Measurements from ENCODE around the gene CAPZA1. TPM values are rescaled to one million over a fixed set of nuclear protein-coding genes. Genes with fewer than 3 reads are reported as not detected.

The CAPZA1 gene
- total RNA-seq, 2 donors from 2014 or later: 216 to 228 TPM

- Mint-ChIP-seq H3K4me1 (ENCODE audit: low read depth) (peaks cover 44% of the 10 kb centered on the region), H3K36me3 (ENCODE audit: insufficient read depth in 2 of 2) (peaks cover 12 to 24% of the 10 kb centered on the region in 2 donors), H3K27ac (peak within 1 kb of the TSS; percentile 97), H3K27me3 (ENCODE audit: low read depth) (no peaks in the 10 kb centered on the region), H3K9me3 (no peaks in the 10 kb centered on the region), H3K4me3 (peak within 1 kb of the TSS; percentile 97 to 98)
- DNase-seq: peak; percentile 68 to 72
- peak; percentile 76 to 78 for ATAC-seq (replicated peaks in 1 of 2)
Measured at GRCh38 chr1:112674440-112674985, 54.9 kb downstream of the CAPZA1 start, which contains the start of gene MOV10. Gene MOV10 (plus strand): TSS chr1:112674659. CDS start chr1:112674913, 254 bp downstream.

GRCh38 chr1:112674986-112675727 is 55.5 kb downstream of the CAPZA1 start:
- no peaks in the 10 kb centered on the region for H3K9me3 Mint-ChIP-seq
- DNase-seq: peak; percentile 68 to 75
- peak overlapping the region; percentile 97 for H3K27ac Mint-ChIP-seq
- H3K4me1 Mint-ChIP-seq (ENCODE audit: low read depth): peaks cover 44% of the 10 kb centered on the region
- peaks cover 12 to 17% of the 10 kb centered on the region in 2 donors for H3K36me3 Mint-ChIP-seq (ENCODE audit: insufficient read depth in 2 of 2)
- peak; percentile 61 to 69 for ATAC-seq (replicated peaks in 1 of 2)
- H3K27me3 Mint-ChIP-seq (ENCODE audit: low read depth): no peaks in the 10 kb centered on the region
- H3K4me3 Mint-ChIP-seq: peak overlapping the region; percentile 97 to 98

GRCh38 chr1:112675728-112676381 is 56.2 kb downstream of the CAPZA1 start:
- Mint-ChIP-seq H3K27ac (peak overlapping the region; percentile 11), H3K4me1 (ENCODE audit: low read depth) (peaks cover 44% of the 10 kb centered on the region), H3K36me3 (ENCODE audit: insufficient read depth in 2 of 2) (peaks cover 12% of the 10 kb centered on the region in 2 donors), H3K9me3 (no peaks in the 10 kb centered on the region), H3K4me3 (peak overlapping the region; percentile 82), H3K27me3 (ENCODE audit: low read depth) (no peaks in the 10 kb centered on the region)
- DNase-seq (no peak), ATAC-seq (replicated peaks in 1 of 2) (no peak)

GRCh38 chr1:112676543-112676942 is 56.9 kb downstream of the CAPZA1 start:
- H3K36me3 Mint-ChIP-seq (ENCODE audit: insufficient read depth in 2 of 2): peaks cover 9 to 12% of the 10 kb centered on the region in 2 donors
- no peaks in the 10 kb centered on the region for H3K27me3 Mint-ChIP-seq (ENCODE audit: low read depth)
- peak overlapping the region; percentile 11 for H3K27ac Mint-ChIP-seq
- H3K9me3 Mint-ChIP-seq: no peaks in the 10 kb centered on the region
- H3K4me1 Mint-ChIP-seq (ENCODE audit: low read depth): peaks cover 44% of the 10 kb centered on the region
- DNase-seq (no peak), ATAC-seq (replicated peaks in 1 of 2) (no peak)
- peak overlapping the region in 1 of 2 donors; percentile 82 for H3K4me3 Mint-ChIP-seq

GRCh38 chr1:112677501-112677900 is 57.9 kb downstream of the CAPZA1 start:
- ATAC-seq (replicated peaks in 1 of 2): no peak
- Mint-ChIP-seq H3K9me3 (no peaks in the 10 kb centered on the region), H3K4me3 (no peak overlapping the region), H3K27ac (peak overlapping the region; percentile 34), H3K36me3 (ENCODE audit: insufficient read depth in 2 of 2) (peaks cover 8 to 13% of the 10 kb centered on the region in 2 donors), H3K27me3 (ENCODE audit: low read depth) (no peaks in the 10 kb centered on the region), H3K4me1 (ENCODE audit: low read depth) (peaks cover 44% of the 10 kb centered on the region)
- DNase-seq: no peak

- H3K27ac Mint-ChIP-seq: peak overlapping the region; percentile 34
- H3K4me3 Mint-ChIP-seq: no peak overlapping the region
- peaks cover 41% of the 10 kb centered on the region for H3K4me1 Mint-ChIP-seq (ENCODE audit: low read depth)
Measured at GRCh38 chr1:112678605-112679004, 59.0 kb downstream of the CAPZA1 start.

GRCh38 chr1:112685913-112686312 is 66.3 kb downstream of the CAPZA1 start:
- Mint-ChIP-seq H3K4me1 (ENCODE audit: low read depth) (peaks cover 11% of the 10 kb centered on the region), H3K27me3 (ENCODE audit: low read depth) (no peaks in the 10 kb centered on the region), H3K27ac (no peak overlapping the region), H3K36me3 (ENCODE audit: insufficient read depth in 2 of 2) (peaks cover 1 to 2% of the 10 kb centered on the region in 2 donors), H3K4me3 (no peak overlapping the region), H3K9me3 (no peaks in the 10 kb centered on the region)
- no peak for ATAC-seq (replicated peaks in 1 of 2)
- no peak for DNase-seq

More at GRCh38 chr1:112678605-112679004, 59.0 kb downstream of the CAPZA1 start:
- H3K36me3 Mint-ChIP-seq (ENCODE audit: insufficient read depth in 2 of 2): peaks cover 8 to 13% of the 10 kb centered on the region in 2 donors
- no peaks in the 10 kb centered on the region for H3K9me3 Mint-ChIP-seq
- no peaks in the 10 kb centered on the region for H3K27me3 Mint-ChIP-seq (ENCODE audit: low read depth)
- ATAC-seq (replicated peaks in 1 of 2) (no peak), DNase-seq (no peak)

GRCh38 chr1:112686417-112686816 is 66.8 kb downstream of the CAPZA1 start:
- no peak for DNase-seq
- no peak for ATAC-seq (replicated peaks in 1 of 2)
- peaks cover 1 to 2% of the 10 kb centered on the region in 2 donors for H3K36me3 Mint-ChIP-seq (ENCODE audit: insufficient read depth in 2 of 2)

GRCh38 chr1:112686835-112687234 is 67.2 kb downstream of the CAPZA1 start:
- peaks cover 11% of the 10 kb centered on the region for H3K4me1 Mint-ChIP-seq (ENCODE audit: low read depth)
- H3K9me3 Mint-ChIP-seq: no peaks in the 10 kb centered on the region
- no peak overlapping the region for H3K4me3 Mint-ChIP-seq
- H3K27ac Mint-ChIP-seq: peak overlapping the region; percentile 64
- DNase-seq (no peak), ATAC-seq (replicated peaks in 1 of 2) (peak in 1 of 2 donors; percentile 26)
- peaks cover 1 to 2% of the 10 kb centered on the region in 2 donors for H3K36me3 Mint-ChIP-seq (ENCODE audit: insufficient read depth in 2 of 2)
- H3K27me3 Mint-ChIP-seq (ENCODE audit: low read depth): no peaks in the 10 kb centered on the region

More at GRCh38 chr1:112686417-112686816, 66.8 kb downstream of the CAPZA1 start:
- Mint-ChIP-seq H3K4me1 (ENCODE audit: low read depth) (peaks cover 11% of the 10 kb centered on the region), H3K27ac (no peak overlapping the region), H3K27me3 (ENCODE audit: low read depth) (no peaks in the 10 kb centered on the region), H3K4me3 (no peak overlapping the region), H3K9me3 (no peaks in the 10 kb centered on the region)

- H3K27ac Mint-ChIP-seq: no peak overlapping the region
- H3K36me3 Mint-ChIP-seq (ENCODE audit: insufficient read depth in 2 of 2): peaks cover 1 to 5% of the 10 kb centered on the region in 2 donors
- no peaks in the 10 kb centered on the region for H3K9me3 Mint-ChIP-seq
- DNase-seq (no peak), ATAC-seq (replicated peaks in 1 of 2) (no peak)
- H3K4me3 Mint-ChIP-seq: no peak overlapping the region
- H3K27me3 Mint-ChIP-seq (ENCODE audit: low read depth): no peaks in the 10 kb centered on the region
- peaks cover 11% of the 10 kb centered on the region for H3K4me1 Mint-ChIP-seq (ENCODE audit: low read depth)
Measured at GRCh38 chr1:112687361-112687760, 67.7 kb downstream of the CAPZA1 start.

GRCh38 chr1:112687785-112688496 is 68.3 kb downstream of the CAPZA1 start:
- no peak for DNase-seq
- H3K36me3 Mint-ChIP-seq (ENCODE audit: insufficient read depth in 2 of 2): peaks cover 0 to 5% of the 10 kb centered on the region in 2 donors
- peaks cover 11% of the 10 kb centered on the region for H3K4me1 Mint-ChIP-seq (ENCODE audit: low read depth)
- ATAC-seq (replicated peaks in 1 of 2): no peak
- peak overlapping the region; percentile 10 for H3K27ac Mint-ChIP-seq
- H3K27me3 Mint-ChIP-seq (ENCODE audit: low read depth): no peaks in the 10 kb centered on the region
- H3K4me3 Mint-ChIP-seq: no peak overlapping the region
- H3K9me3 Mint-ChIP-seq: no peaks in the 10 kb centered on the region

- no peak for ATAC-seq (replicated peaks in 1 of 2)
- no peak overlapping the region for H3K27ac Mint-ChIP-seq
- H3K27me3 Mint-ChIP-seq (ENCODE audit: low read depth): no peaks in the 10 kb centered on the region
- peaks cover 0 to 6% of the 10 kb centered on the region in 2 donors for H3K36me3 Mint-ChIP-seq (ENCODE audit: insufficient read depth in 2 of 2)
- H3K4me3 Mint-ChIP-seq: no peak overlapping the region
- no peak for DNase-seq
- H3K4me1 Mint-ChIP-seq (ENCODE audit: low read depth): peaks cover 11% of the 10 kb centered on the region
- H3K9me3 Mint-ChIP-seq: no peaks in the 10 kb centered on the region
Measured at GRCh38 chr1:112688781-112689193, 69.2 kb downstream of the CAPZA1 start.

Measured in activated T-cell treated with anti-CD3 and anti-CD28 coated beads, Interleukin-2, amount 50 U/mL, for 72 hours (primary cell).